ENCODE measurements around the gene ANKRD6. TPM values are rescaled to one million over a fixed set of nuclear protein-coding genes. Genes with fewer than 3 reads are reported as not detected.

Gene ANKRD6
- total RNA-seq, 1 experiment from 2014 or later = 25.4 TPM

- no peaks in the 10 kb centered on the region for H3K9me3 ChIP-seq (ENCODE audit: low read depth, low read length, poor library complexity, severe bottlenecking)
- no peak overlapping the region for H3K27ac ChIP-seq (ENCODE audit: low read depth, low read length, poor library complexity, severe bottlenecking)
- BruUV-seq (replicated peaks) = no TSS peak
- H3K4me1 ChIP-seq (ENCODE audit: insufficient read depth, low read length, poor library complexity, severe bottlenecking) = no peaks in the 10 kb centered on the region
- TF ChIP-seq EZH2 (IDR thresholded peaks at IDR 0.05; ENCODE audit: borderline replicate concordance, low read depth, low read length, poor library complexity, severe bottlenecking) = no peak
- TF ChIP-seq, protein P1, sequence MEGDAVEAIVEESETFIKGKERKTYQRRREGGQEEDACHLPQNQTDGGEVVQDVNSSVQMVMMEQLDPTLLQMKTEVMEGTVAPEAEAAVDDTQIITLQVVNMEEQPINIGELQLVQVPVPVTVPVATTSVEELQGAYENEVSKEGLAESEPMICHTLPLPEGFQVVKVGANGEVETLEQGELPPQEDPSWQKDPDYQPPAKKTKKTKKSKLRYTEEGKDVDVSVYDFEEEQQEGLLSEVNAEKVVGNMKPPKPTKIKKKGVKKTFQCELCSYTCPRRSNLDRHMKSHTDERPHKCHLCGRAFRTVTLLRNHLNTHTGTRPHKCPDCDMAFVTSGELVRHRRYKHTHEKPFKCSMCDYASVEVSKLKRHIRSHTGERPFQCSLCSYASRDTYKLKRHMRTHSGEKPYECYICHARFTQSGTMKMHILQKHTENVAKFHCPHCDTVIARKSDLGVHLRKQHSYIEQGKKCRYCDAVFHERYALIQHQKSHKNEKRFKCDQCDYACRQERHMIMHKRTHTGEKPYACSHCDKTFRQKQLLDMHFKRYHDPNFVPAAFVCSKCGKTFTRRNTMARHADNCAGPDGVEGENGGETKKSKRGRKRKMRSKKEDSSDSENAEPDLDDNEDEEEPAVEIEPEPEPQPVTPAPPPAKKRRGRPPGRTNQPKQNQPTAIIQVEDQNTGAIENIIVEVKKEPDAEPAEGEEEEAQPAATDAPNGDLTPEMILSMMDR (conservative IDR thresholded peaks at IDR 0.05; ENCODE audit: low read depth, low read length) = no peak
- no peaks in the 10 kb centered on the region for H3K36me3 ChIP-seq (ENCODE audit: insufficient read depth, low read length, poor library complexity, severe bottlenecking)
- intact Hi-C loops (cut with micrococcal nuclease; ENCODE audit: unreplicated experiment) = loop anchor here (2.0 kb wide), 1 partner anchor 629 kb away; no protein-coding TSS in a partner anchor
- POLR2A ChIA-PET (ENCODE audit: low non-redundant PET) = no interaction called here
- no peaks in the 10 kb centered on the region for H3K27me3 ChIP-seq (replicated peaks; ENCODE audit: insufficient read depth, low read depth, low read length, poor library complexity)
- H3K4me3 ChIP-seq (ENCODE audit: low read depth, low read length, poor library complexity, severe bottlenecking) = no peak overlapping the region
- no peak for DNase-seq (ENCODE audit: low spot score)
- CTCF ChIA-PET = no interaction called here
Measured at GRCh38 chr6:89611666-89612065, 178.7 kb downstream of the ANKRD6 start.

DNA sequence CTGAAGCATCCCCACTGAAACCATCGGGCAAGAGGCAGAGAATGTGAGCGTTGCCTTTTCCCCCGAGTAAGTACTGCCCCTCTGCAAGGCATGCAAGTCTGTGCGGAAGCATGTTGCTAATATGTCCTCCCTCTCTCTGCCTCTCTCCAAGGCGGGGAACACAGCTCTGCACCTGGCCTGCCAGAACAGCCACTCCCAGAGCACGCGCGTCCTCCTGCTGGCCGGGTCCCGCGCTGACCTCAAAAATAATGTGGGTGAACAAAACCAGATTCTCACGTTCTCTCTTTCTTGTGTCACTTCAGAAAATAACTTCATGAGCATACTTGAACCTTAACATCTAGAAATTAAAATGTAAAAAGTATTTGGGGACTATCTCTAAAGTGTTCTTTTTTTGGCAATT lies 179.2 kb downstream of the ANKRD6 start:
- Histone ChIP-seq H3K36me3 (ENCODE audit: insufficient read depth, low read length, poor library complexity, severe bottlenecking) (no peaks in the 10 kb centered on the region), H3K27me3 (replicated peaks; ENCODE audit: insufficient read depth, low read depth, low read length, poor library complexity) (no peaks in the 10 kb centered on the region), H3K27ac (ENCODE audit: low read depth, low read length, poor library complexity, severe bottlenecking) (no peak overlapping the region), H3K9me3 (ENCODE audit: low read depth, low read length, poor library complexity, severe bottlenecking) (no peaks in the 10 kb centered on the region), H3K4me1 (ENCODE audit: insufficient read depth, low read length, poor library complexity, severe bottlenecking) (no peaks in the 10 kb centered on the region), H3K4me3 (ENCODE audit: low read depth, low read length, poor library complexity, severe bottlenecking) (no peak overlapping the region)
- intact Hi-C loops (cut with micrococcal nuclease; ENCODE audit: unreplicated experiment) = no loop called here
- TF ChIP-seq, protein P1 (conservative IDR thresholded peaks at IDR 0.05; ENCODE audit: low read depth, low read length) = no peak
- no peak for TF ChIP-seq EZH2 (IDR thresholded peaks at IDR 0.05; ENCODE audit: borderline replicate concordance, low read depth, low read length, poor library complexity, severe bottlenecking)
- CTCF ChIA-PET = interaction anchor here (1.5 kb wide), 1 partner anchor 180 kb away, joined by 7 read pairs; the partner anchor contains the start of gene ANKRD6
- no peak for DNase-seq (ENCODE audit: low spot score)
- POLR2A ChIA-PET (ENCODE audit: low non-redundant PET) = no interaction called here
- no TSS peak for BruUV-seq (replicated peaks)

- H3K36me3 ChIP-seq (ENCODE audit: insufficient read depth, low read length, poor library complexity, severe bottlenecking) = no peaks in the 10 kb centered on the region
- H3K4me1 ChIP-seq (ENCODE audit: insufficient read depth, low read length, poor library complexity, severe bottlenecking) = no peaks in the 10 kb centered on the region
- BruUV-seq (replicated peaks) = no TSS peak
- ChIA-PET CTCF (no interaction called here), POLR2A (ENCODE audit: low non-redundant PET) (no interaction called here)
- intact Hi-C loops (cut with micrococcal nuclease; ENCODE audit: unreplicated experiment) = no loop called here
- no peak overlapping the region for H3K4me3 ChIP-seq (ENCODE audit: low read depth, low read length, poor library complexity, severe bottlenecking)
- no peak for DNase-seq (ENCODE audit: low spot score)
- no peak overlapping the region for H3K27ac ChIP-seq (ENCODE audit: low read depth, low read length, poor library complexity, severe bottlenecking)
- no peak for TF ChIP-seq EZH2 (IDR thresholded peaks at IDR 0.05; ENCODE audit: borderline replicate concordance, low read depth, low read length, poor library complexity, severe bottlenecking)
- TF ChIP-seq, protein P1 (conservative IDR thresholded peaks at IDR 0.05; ENCODE audit: low read depth, low read length) = no peak
- H3K27me3 ChIP-seq (replicated peaks; ENCODE audit: insufficient read depth, low read depth, low read length, poor library complexity) = no peaks in the 10 kb centered on the region
- no peaks in the 10 kb centered on the region for H3K9me3 ChIP-seq (ENCODE audit: low read depth, low read length, poor library complexity, severe bottlenecking)
Measured at GRCh38 chr6:89613790-89614189, 180.8 kb downstream of the ANKRD6 start.

Measured in A673 (cell line).